DOHH2 (cell line): ENCODE data around the gene PXT1.

ENCODE experiments used
- EZH2phosphoT487 ChIP-seq: fragments of 200-600 bp; sonication (generic); IDR thresholded peaks from 2 replicates; pipeline ENCODE4 v1.6.1; 2017; ENCODE audit warnings: borderline replicate concordance, mild to moderate bottlenecking, antibody characterized with exemption, low read length, moderate library complexity, mixed read lengths
- TF ChIP-seq, protein P1 (sequence below): fragments of 200-600 bp; sonication (generic); IDR thresholded peaks from one replicate; pipeline ENCODE4 v1.5.1; 2014; ENCODE audit warnings: antibody characterized with exemption, mild to moderate bottlenecking, low read depth, low read length; ENCODE audit not compliant: poor library complexity, severe bottlenecking

DNA sequence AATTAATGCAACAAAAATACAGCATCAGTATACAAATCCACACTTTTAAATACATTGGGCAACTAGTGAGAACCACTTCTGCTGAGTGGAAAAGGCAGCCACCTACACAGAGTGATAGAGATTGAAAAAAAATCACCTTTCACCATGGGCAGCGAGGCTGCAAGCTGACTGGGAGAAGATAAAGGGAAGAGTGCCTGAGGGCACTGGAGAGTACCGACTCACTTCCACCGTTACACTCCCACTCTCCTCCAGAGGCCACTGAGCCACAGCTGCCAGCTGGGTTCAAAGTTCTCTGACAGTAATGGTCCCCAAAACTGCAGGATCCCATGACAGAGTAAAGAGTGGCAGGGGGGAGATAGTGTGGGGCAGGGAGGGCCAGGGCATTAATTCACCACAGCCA is 24.1 kb downstream of the PXT1 start:
- TF ChIP-seq, protein P1, sequence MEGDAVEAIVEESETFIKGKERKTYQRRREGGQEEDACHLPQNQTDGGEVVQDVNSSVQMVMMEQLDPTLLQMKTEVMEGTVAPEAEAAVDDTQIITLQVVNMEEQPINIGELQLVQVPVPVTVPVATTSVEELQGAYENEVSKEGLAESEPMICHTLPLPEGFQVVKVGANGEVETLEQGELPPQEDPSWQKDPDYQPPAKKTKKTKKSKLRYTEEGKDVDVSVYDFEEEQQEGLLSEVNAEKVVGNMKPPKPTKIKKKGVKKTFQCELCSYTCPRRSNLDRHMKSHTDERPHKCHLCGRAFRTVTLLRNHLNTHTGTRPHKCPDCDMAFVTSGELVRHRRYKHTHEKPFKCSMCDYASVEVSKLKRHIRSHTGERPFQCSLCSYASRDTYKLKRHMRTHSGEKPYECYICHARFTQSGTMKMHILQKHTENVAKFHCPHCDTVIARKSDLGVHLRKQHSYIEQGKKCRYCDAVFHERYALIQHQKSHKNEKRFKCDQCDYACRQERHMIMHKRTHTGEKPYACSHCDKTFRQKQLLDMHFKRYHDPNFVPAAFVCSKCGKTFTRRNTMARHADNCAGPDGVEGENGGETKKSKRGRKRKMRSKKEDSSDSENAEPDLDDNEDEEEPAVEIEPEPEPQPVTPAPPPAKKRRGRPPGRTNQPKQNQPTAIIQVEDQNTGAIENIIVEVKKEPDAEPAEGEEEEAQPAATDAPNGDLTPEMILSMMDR, result no peak
- no peak for TF ChIP-seq EZH2phosphoT487
